Measurements from ENCODE around the gene KIZ.

KIZ gene

DNA sequence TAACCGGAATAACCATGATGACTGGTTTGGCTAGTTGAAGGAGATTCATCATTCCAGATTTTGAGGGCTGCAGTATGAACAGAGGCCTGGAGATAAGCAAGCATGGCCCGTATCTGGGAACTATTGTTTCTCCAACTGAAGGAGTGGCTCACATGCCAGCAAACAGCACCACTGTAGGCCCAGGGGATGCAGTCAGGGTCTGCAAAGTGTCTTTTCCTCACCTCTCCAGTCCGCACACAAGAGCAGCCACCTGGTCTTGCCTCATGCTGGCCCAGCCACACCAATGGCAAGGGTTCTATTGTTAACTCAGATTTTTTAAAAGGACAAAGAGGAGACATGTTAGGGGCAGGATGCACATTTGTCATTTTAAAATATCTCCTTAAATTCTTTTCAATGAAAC lies 55.1 kb downstream of the KIZ start:
- no peak for DNase-seq

- no peak for DNase-seq
These were observed 57.1 kb downstream of the KIZ start for GRCh38 chr20:21182832-21183563.

- DNase-seq = no peak
These were observed 57.8 kb downstream of the KIZ start for GRCh38 chr20:21183722-21184121.

- DNase-seq = no peak
These were observed 58.9 kb downstream of the KIZ start for GRCh38 chr20:21184819-21185218.

DNA sequence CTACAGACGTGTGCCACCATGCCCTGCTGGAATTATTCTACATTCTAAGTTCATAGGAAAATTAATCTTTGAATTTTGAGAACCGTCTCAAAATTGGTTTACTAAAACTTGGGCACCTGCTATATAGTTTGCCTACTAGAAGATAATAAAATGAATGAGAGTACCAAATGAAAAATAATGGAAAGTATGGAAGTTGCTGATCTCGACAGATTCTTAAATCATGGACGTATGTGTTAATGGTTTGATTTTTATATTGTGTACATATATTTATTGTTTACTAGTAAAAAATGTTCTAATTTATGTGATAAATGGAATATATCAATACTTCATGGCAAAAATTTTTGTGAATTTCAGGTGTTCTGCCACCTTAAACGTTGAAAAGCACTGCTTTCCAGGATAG lies 60.0 kb downstream of the KIZ start:
- DNase-seq = no peak

DNA sequence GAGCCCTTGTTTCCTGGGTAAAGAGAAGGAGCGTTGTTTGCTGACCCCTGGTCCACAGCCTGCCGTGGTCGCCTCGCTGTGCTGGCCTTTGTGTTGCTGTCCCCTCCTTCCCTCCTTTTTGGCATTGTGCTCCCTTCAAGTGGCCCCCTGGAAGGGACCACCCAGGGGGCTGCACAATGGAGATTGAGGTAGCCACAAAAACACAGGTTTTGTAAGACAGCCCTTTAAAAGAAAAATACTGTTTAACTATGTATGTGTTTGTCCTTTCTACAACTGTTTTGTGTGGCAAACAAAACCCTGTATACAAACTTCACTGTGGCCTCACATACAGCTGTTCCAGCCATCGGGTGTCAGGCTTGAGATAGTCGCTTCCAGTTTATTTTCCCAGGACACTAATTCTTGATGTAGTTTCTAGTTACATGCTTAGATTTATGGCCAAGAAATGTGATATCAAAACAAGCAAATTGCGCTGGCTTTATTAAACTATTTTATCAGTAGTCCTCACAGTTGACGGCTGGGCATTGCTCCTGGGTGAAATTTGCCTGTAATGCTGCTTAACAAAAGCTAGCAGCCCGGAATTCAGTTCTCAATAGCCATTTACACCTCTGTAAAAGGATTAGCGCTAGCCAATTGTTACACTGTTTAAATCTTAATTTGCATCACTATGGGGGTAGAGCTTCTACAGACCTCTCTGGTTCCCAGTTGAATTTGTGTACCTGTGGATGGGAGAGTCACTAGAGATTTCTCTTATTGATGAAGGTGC lies 64.1 kb downstream of the KIZ start:
- peak; percentile 63 for DNase-seq

DNA sequence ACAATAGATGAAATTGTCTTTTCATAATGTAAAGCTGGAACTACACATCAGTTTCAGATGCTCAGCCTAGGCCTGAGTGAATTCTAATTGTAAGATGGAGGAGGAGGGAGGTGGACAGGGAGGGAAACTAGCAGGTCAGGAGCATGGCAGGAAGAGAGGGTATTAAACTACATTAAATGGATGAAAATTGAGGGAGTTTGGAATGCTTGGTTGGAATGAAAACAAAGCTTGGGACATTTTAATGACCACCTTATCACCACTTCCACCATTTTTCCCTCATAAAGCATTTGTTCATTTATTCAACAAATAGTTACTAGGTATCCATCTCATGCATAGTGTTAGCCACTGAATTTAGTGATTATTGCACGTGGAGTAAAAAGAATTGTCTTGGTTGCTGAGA lies 65.0 kb downstream of the KIZ start:
- no peak for DNase-seq

GRCh38 chr20:21191839-21192238 lies 66.0 kb downstream of the KIZ start:
- DNase-seq = no peak

GRCh38 chr20:21202259-21202658 lies 76.4 kb downstream of the KIZ start:
- no peak for DNase-seq

GRCh38 chr20:21203088-21203656 lies 77.3 kb downstream of the KIZ start:
- no peak for DNase-seq

DNA sequence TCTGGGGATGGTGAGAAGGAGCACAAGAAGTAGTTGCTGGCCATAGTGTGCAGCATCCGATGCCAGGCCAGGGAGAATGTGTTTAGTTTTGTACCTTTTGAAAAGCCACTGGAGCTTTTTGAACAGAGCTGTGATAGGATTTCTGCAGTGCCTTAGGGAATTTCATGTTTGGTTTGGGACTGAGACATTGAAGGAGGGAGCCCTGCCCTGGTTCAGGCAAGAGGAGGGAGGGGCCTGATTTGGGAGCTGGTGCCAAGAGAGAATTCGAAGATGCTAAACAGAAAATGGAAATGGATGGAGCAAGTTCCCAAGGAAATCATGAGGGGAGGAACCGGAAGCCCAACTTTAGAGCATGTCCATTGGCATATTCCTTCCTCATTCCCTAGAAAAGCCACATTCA lies 80.7 kb downstream of the KIZ start:
- no peak for DNase-seq

DNA sequence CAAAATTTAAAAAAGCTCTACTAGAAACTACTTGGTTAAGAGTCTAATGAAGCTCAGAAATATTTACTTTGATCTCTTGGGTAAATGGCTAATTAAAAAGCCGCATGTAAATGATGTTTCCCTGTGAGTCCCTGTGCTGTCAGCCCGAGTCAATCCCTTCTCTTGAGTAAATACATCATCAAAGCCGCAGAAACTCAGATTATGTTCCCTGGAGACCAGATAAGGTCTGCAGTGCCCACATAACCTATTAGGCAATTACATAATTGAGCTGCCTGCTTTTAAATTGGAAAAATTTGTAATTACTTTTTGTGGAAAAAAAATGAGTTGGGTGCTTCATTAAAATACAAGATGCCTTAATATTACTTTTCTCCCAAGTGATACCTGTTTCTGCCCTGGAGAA lies 83.1 kb downstream of the KIZ start:
- DNase-seq = peak; percentile 39

DNA sequence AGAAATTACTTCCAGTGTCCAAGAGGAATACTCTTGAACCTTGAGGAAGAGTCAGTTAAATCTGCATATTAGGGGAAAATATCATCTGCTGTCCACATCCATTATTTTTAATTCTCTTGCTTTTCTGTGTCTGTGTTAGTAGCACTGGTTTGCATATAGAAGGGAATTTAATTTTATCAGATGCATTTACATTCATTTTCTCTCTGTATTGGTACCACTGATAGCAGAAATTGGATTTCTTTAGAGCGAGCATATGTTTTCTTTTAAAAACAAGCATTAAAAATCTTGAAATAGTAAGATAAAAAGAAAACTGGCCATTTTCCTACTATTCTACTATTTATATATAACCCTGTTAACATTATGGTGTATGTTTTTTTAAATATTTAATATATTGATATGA lies 83.8 kb downstream of the KIZ start:
- DNase-seq = no peak

- no peak for DNase-seq
These were observed 87.8 kb downstream of the KIZ start for GRCh38 chr20:21213691-21214090.

DNA sequence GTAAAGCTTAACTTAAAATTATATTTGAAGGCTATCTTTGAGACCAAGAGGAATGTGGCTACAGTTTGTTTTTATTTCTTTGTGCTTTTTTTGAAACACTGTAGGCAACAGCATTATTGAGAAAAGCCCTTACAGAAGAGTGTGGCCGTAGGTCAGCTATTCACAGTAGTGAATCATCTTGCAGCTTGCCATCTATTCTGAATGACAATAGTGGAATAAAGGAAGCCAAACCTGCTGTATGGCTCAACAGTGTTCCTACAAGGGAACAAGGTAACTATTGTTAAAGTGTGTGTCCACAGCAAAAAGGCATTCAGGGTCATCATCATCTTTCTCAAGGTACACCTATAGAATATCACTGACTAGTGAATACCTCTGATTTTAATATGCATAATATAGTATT lies 88.5 kb downstream of the KIZ start:
- no peak for DNase-seq

DNA sequence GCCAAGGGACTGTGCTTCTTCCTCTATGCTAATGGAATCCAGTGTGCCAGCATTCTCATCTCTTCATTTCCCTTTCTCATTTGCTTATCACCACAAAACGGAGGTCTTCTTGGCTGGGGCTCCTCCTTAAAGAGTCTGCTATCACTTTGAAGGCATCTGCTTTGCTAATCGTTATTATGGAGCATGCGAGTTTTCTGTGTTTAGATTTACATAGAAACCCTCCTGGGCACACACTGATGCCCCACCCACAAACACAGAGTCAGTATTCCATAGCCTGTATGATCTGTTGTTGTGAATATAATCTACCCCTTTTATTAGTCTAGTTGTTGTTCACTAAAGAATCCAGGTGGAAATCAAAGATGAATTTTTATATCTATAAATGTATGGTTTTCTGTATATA lies 93.8 kb downstream of the KIZ start:
- no peak for DNase-seq

DNA sequence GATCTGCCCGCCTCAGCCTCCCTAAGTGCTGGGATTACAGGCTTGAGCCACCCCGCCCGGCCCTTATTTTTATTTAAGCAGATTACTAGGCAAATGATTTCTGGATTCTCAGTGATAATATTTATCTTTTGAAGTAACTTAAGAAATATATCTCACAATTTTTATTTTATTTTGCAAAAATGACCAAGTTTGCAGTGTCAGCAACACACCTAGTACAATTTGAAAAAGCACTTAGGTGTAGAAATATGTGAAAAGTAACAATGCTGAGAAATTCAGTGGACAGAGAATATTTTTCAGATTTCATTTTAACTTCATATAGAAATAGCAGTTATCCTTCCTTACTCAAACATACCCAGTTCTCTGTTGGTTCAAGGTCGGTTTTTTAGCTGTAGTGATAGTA lies 98.3 kb downstream of the KIZ start:
- no peak for DNase-seq

DNA sequence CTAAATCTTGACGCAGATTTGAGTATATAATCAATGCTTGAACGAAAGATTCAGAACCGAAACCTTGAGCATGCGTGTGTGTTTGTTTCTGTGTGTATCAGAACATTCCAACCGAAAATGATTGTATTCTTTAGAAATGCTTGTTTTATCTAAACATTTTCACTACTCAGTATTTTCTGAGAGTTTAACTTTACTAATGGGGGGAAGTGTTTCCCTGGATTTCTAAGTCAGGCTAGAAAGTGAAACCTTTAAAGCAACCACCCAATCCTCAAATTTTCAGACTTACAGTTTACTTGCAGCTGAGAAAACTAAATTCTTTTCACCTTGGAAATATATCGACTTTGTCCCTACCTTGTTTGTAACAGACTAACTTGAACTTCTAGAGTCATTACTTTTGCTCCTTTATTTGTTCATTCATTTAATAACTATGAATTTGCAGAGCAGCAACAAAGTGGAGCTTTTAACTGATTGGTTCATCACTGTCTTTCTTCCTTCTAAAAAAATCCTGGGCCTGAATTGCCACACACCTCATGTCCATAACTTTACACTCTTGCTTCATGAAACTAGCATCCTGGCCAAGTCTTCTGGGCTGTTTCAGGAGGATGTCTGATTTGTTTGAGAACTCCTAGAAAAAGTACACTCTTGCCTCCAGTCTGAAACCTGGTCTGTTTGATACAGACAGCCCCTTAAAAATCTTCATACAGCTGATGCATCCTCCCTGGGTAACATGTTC lies 99.5 kb downstream of the KIZ start:
- DNase-seq = no peak

- DNase-seq = no peak
These were observed 102.6 kb downstream of the KIZ start for GRCh38 chr20:21228511-21228910.

GRCh38 chr20:21229163-21229562 lies 103.3 kb downstream of the KIZ start:
- no peak for DNase-seq

GRCh38 chr20:21230220-21230619 lies 104.3 kb downstream of the KIZ start:
- DNase-seq = no peak

DNA sequence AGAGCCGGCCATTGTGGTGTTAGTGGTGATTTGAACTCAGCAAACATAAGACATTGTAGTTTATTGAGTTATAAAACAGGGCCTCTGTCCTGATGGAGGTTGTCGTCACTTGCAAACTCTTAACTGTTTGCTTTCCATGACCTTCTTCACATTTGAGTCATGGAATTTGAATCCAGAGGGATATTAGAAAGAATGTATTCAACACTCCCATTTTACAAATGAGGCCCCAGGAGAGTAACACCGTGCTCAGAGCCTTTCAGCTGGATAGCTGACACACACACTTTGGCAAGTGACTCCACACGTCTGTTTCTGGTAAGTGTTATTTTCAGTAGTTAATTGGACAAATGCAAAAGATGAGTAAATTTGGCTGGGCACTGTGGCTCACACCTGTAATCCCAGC lies 104.8 kb downstream of the KIZ start:
- DNase-seq = no peak

DNA sequence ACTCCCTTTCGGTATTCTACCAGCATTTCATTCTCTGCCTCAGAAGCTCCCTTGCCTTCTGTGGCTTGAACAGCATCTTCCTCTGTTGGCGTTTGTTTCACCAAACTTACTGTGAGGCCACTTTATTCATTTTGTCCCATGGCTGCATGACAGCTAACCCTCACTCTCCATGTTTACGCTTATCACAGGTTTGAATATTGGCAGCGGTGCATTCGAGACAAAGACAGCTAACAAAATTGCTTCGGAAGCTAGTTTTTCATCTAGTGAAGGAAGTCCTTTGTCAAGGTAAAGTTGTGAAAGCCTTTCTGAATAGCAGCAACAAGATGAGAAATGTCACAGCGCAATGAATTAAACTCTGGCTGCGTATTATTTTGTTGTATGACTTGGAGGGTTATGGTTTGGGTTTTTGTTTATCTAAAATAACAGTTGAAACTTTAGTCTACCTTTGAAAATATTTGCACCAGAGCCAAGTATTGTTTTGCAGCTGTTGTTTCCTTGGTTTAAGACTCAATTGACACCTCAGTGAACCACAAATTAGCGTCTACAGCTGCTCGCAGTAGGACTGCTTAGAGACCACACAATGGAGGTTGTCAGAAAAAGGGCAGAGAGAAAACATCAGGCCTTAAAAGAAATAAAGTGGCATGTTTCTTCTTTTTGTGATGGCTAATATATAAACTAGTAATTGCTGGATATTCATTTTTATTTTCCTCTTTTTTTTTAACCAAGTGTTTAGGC lies 106.8 kb downstream of the KIZ start:
- no peak for DNase-seq
